Erythroblast (primary cell): Measurements from ENCODE around the gene KAZN.

ENCODE experiments used
- GATA1 ChIP-seq: IDR thresholded peaks from 2 replicates; pipeline ENCODE4 v1.6.1; 2011; ENCODE audit warnings: low read depth, mild to moderate bottlenecking, control low read depth, low read length, moderate library complexity
- POLR2A ChIP-seq: IDR thresholded peaks from 2 replicates; pipeline ENCODE4 v1.6.1; 2011; ENCODE audit warnings: mild to moderate bottlenecking, low read length

DNA sequence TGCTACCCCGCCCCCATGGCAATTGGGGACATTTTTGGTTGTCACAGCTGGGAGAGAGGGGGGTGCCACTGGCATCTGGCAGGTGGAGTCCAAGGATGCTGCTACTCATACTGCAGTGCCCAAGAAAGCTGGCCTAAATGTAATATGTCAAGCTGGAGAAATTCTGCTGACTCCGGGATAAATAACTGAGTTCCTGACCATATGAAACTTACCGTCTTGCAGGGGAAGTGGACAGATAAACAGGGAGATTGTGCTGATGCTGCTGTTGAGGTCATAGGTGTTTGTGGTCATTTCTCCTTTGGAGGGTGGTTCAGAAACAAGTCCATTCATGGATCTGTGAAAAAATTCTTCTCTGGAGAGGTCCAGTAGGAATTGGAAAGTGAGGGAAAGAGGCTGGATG is 54.4 kb downstream of the KAZN start:
- TF ChIP-seq POLR2A (no peak), GATA1 (no peak)
